SK-N-DZ (cell line): ENCODE data around the gene LCE1A.

Experiments used
- DNase-seq: peaks from one replicate; pipeline ENCODE4 v3.0.0-alpha.2; 2015; ENCODE audit warnings: low spot score

Gene LCE1A

GRCh38 chr1:152870831-152871730, 43.8 kb downstream of the LCE1A start:
- peak; percentile 9 for DNase-seq

GRCh38 chr1:152871731-152872126, 44.5 kb downstream of the LCE1A start:
- no peak for DNase-seq

- no peak for DNase-seq
These were observed 46.2 kb downstream of the LCE1A start for GRCh38 chr1:152873495-152873894.

- DNase-seq: no peak
These were observed 49.6 kb downstream of the LCE1A start for GRCh38 chr1:152876827-152877226.
